Lung (tissue), 12 donors: ENCODE measurements around the gene ENPEP. TPM values are rescaled to one million over a fixed set of nuclear protein-coding genes. Genes with fewer than 3 reads are reported as not detected.

ENCODE experiments used
- ATAC-seq: fragments of 200-7000 bp; cut with Tn5 transposase; one replicate; pipeline ENCODE4 v1.9.1; 2020; ENCODE audit warnings: moderate number of reproducible peaks; ENCODE audit not compliant: insufficient read depth, low FRiP score
- DNase-seq, 3 donors: peaks; one replicate each; pipeline ENCODE4 v3.0.0-alpha.2; 2013 to 2017
- H3K27ac ChIP-seq, 2 donors: one replicate each; pipeline ENCODE4 v1.5.1; 2013; ENCODE audit warnings: mild to moderate bottlenecking in 2 of 2, moderate library complexity in 2 of 2, control low read depth in 1 of 2, inconsistent platforms in 1 of 2, low read depth in 1 of 2, low read length in 1 of 2
- H3K27me3 ChIP-seq, 3 donors: one replicate each; pipeline ENCODE4 v1.5.1; 2013; ENCODE audit warnings: low read length in 2 of 3; ENCODE audit not compliant: control insufficient read depth in 3 of 3, insufficient read depth in 3 of 3
- H3K36me3 ChIP-seq, 4 donors: one replicate each; pipeline ENCODE4 v1.5.1; 2013; ENCODE audit warnings: low read length in 4 of 4, mild to moderate bottlenecking in 1 of 4, moderate library complexity in 1 of 4; ENCODE audit not compliant: control insufficient read depth in 4 of 4, insufficient read depth in 4 of 4
- H3K4me1 ChIP-seq, 5 donors: one replicate each; pipeline ENCODE4 v1.5.1; 2013; ENCODE audit warnings: low read length in 5 of 5, mild to moderate bottlenecking in 2 of 5, moderate library complexity in 1 of 5; ENCODE audit not compliant: control insufficient read depth in 5 of 5, insufficient read depth in 5 of 5
- H3K4me3 ChIP-seq: one replicate; pipeline ENCODE4 v1.5.1; 2013; ENCODE audit warnings: mild to moderate bottlenecking, control low read depth, moderate library complexity
- H3K9ac ChIP-seq, 2 donors: one replicate each; pipeline ENCODE4 v1.5.1; 2013; ENCODE audit warnings: low read length in 2 of 2, control low read depth in 1 of 2; ENCODE audit not compliant: insufficient read depth in 1 of 2
- H3K9me3 ChIP-seq, 4 donors: one replicate each; pipeline ENCODE4 v1.5.1; 2013; ENCODE audit warnings: low read length in 3 of 4, mild to moderate bottlenecking in 1 of 4, moderate library complexity in 1 of 4; ENCODE audit not compliant: control insufficient read depth in 4 of 4, insufficient read depth in 3 of 4
- CTCF ChIP-seq: IDR thresholded peaks from 2 replicates; pipeline ENCODE4 v1.5.1; 2012; ENCODE audit warnings: mild to moderate bottlenecking; ENCODE audit errors: control extremely low read depth, extremely low read depth
- WGBS, 2 donors: extraction: QIAGEN DNeasy Blood & Tissue Kit; methylation state at CpG; one replicate each; pipeline ENCODE4 v1.1.7; 2013; 5-methylcytosine and 5-hydroxymethylcytosine counted together
- polyA plus RNA-seq, 2 donors: library from polyadenylated mRNA; stranded (reverse); fragments of 200-250 nt; gene quantifications; one replicate each; pipeline ENCODE4 v1.2.1, GENCODE V29; 2013
- total RNA-seq, 2 donors: library from RNA; depleted of rRNA in 1 of 2; stranded (reverse); fragments of >200 nt in 1 of 2; gene quantifications; one replicate each; pipeline ENCODE4 v1.2.1, GENCODE V29; 2014 to 2021
- donor health status: control.
- donor health status: control.
- donor health status: Bipolar disorder and iron deficiency.
- donor health status: healthy.
- donor health status: DM: yes; HTN: yes; CAD: no.

Gene ENPEP
- total and polyA plus RNA-seq, 4 donors: 1.0 to 26.3 (median 3.6) TPM

GRCh38 chr4:110533940-110534339 lies 58.0 kb downstream of the ENPEP start:
- Histone ChIP-seq H3K9me3 (peaks cover 0 to 5% (median 0%) of the 10 kb centered on the region in 4 donors), H3K27ac (no peak overlapping the region), H3K9ac (no peak overlapping the region), H3K36me3 (no peaks in the 10 kb centered on the region), H3K4me1 (peaks cover 0 to 4% (median 0%) of the 10 kb centered on the region in 5 donors), H3K27me3 (no peaks in the 10 kb centered on the region), H3K4me3 (no peak overlapping the region)
- no peak for TF ChIP-seq CTCF
- 41 to 71% methylated on average over 3 of the region's 3 CpGs for WGBS, 2 donors
- ATAC-seq (peak; percentile 88), DNase-seq (no peak)

GRCh38 chr4:110540581-110540980 lies 64.6 kb downstream of the ENPEP start:
- 49 to 68% methylated on average over 3 of the region's 3 CpGs for WGBS, 2 donors
- no peak overlapping the region for H3K27ac ChIP-seq
- H3K27me3 ChIP-seq: no peaks in the 10 kb centered on the region
- peaks cover 0 to 5% (median 0%) of the 10 kb centered on the region in 4 donors for H3K9me3 ChIP-seq
- H3K9ac ChIP-seq: no peak overlapping the region
- ATAC-seq (no peak), DNase-seq (peak in 2 of 3 donors; percentile 18 to 20)
- H3K4me1 ChIP-seq: peaks cover 0 to 4% (median 0%) of the 10 kb centered on the region in 5 donors
- no peak overlapping the region for H3K4me3 ChIP-seq
- no peak for TF ChIP-seq CTCF
- H3K36me3 ChIP-seq: no peaks in the 10 kb centered on the region

DNA sequence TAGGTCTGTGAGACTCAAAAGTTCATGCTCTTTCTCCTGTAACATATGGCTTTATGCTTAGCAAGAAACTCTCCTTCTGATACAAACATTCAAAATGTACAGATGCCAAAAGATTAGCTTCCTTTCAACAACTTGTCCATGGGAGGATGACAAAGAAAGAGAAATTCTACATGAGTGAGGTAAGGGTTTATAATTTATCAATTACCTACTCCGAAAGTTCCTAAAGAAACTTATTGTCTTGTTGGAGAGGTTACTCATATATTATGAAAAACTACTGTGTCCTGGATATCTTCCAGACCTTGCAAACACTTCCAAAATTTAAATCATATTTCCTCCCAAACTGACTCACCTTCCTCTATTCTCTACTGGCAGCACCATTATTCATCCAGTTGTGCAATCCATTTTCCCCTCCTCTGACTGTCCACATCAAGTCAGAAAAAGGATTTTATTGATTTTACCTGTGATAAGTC lies 65.1 kb downstream of the ENPEP start:
- no peaks in the 10 kb centered on the region for H3K36me3 ChIP-seq
- no peak for TF ChIP-seq CTCF
- ATAC-seq (no peak), DNase-seq (peak in 1 of 3 donors; percentile 2)
- peaks cover 0 to 5% (median 0%) of the 10 kb centered on the region in 4 donors for H3K9me3 ChIP-seq
- H3K4me3 ChIP-seq: no peak overlapping the region
- WGBS, 2 donors: 68 to 69% methylated on average over 1 of the region's 1 CpG
- peaks cover 0 to 4% (median 0%) of the 10 kb centered on the region in 5 donors for H3K4me1 ChIP-seq
- H3K27ac ChIP-seq: no peak overlapping the region
- no peak overlapping the region for H3K9ac ChIP-seq
- no peaks in the 10 kb centered on the region for H3K27me3 ChIP-seq

DNA sequence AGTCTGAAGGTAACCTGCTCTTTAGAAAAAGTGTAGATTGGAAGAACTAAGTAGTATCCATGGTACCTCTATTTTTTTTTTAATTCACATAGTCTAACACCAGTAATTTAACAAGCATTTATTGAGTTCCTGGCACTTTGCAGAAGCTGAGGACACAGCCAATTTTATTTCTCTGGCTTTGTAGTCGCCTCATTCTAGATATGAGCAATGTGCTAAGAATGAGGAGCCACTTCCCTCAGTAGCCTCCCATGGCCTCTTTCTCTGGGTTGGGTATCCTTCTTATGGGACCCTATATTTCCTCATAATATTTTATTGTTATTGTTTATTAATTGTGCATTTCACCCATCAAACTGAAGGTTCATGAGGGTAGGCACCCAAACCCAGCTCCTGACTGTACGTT lies 67.6 kb downstream of the ENPEP start:
- Histone ChIP-seq H3K9ac (no peak overlapping the region), H3K27ac (no peak overlapping the region), H3K36me3 (no peaks in the 10 kb centered on the region), H3K27me3 (no peaks in the 10 kb centered on the region), H3K9me3 (no peaks in the 10 kb centered on the region), H3K4me3 (no peak overlapping the region), H3K4me1 (peaks cover 0 to 4% (median 0%) of the 10 kb centered on the region in 5 donors)
- DNase-seq (no peak), ATAC-seq (no peak)
- WGBS, 2 donors: 66 to 74% methylated on average over 2 of the region's 2 CpGs
- TF ChIP-seq CTCF: no peak
